Activated CD8-positive, alpha-beta T cell treated with anti-CD3 and anti-CD28 coated beads for 36 hours (primary cell): ENCODE measurements around the gene NIP7. TPM values are rescaled to one million over a fixed set of nuclear protein-coding genes. Genes with fewer than 3 reads are reported as not detected.

Experiments used
- ATAC-seq: fragments of 200-7000 bp; cut with Tn5 transposase; one replicate; pipeline ENCODE4 v1.10.0; 2021; ENCODE audit warnings: mild to moderate bottlenecking, moderate library complexity
- CTCF ChIA-PET: fragments of 350-600 bp; sonication (Branson Sonifier 250); formaldehyde crosslinking; loops from one replicate; lab custom pipeline; 2021; ENCODE audit warnings: antibody characterized with exemption; lab: Charles Lee
- POLR2A ChIA-PET: fragments of 350-600 bp; sonication (Branson Sonifier 250); formaldehyde crosslinking; loops from one replicate; lab custom pipeline; 2021; ENCODE audit warnings: antibody characterized with exemption; lab: Charles Lee
- DNase-seq: peaks from one replicate; pipeline ENCODE4 v3.0.0-alpha.2; 2020
- H3K27ac Mint-ChIP-seq: one replicate; pipeline ENCODE4 v1.8.0; 2021; ENCODE audit warnings: mild to moderate bottlenecking, mixed read lengths
- H3K27me3 Mint-ChIP-seq: one replicate; pipeline ENCODE4 v1.8.0; 2021; ENCODE audit warnings: mixed read lengths
- H3K36me3 Mint-ChIP-seq: one replicate; pipeline ENCODE4 v1.8.0; 2021; ENCODE audit warnings: low read depth, mixed read lengths
- H3K4me1 Mint-ChIP-seq: one replicate; pipeline ENCODE4 v1.8.0; 2021; ENCODE audit warnings: low read depth, mixed read lengths
- H3K4me3 Mint-ChIP-seq: one replicate; pipeline ENCODE4 v1.8.0; 2021; ENCODE audit warnings: mild to moderate bottlenecking, moderate library complexity, mixed read lengths
- H3K9me3 Mint-ChIP-seq: one replicate; pipeline ENCODE4 v1.8.0; 2021; ENCODE audit warnings: mixed read lengths
- intact Hi-C: fragments of 100-400 bp; cut with micrococcal nuclease; formaldehyde crosslinking; loops from one replicate; pipeline ENCODE4 v1.10.0; 2022
- total RNA-seq, 2 experiments: library from RNA; stranded (reverse); gene quantifications; one replicate each; pipeline ENCODE4 v1.2.3, GENCODE V29; 2021
- TF ChIP-seq, protein P1 (sequence below): fragments of 200-600 bp; IDR thresholded peaks from one replicate; pipeline ENCODE4 v1.8.0; 2022; ENCODE audit warnings: antibody characterized with exemption, mild to moderate bottlenecking

Gene NIP7
- total RNA-seq, 2 experiments from 2014 or later = 37.7 to 41.8 TPM

DNA sequence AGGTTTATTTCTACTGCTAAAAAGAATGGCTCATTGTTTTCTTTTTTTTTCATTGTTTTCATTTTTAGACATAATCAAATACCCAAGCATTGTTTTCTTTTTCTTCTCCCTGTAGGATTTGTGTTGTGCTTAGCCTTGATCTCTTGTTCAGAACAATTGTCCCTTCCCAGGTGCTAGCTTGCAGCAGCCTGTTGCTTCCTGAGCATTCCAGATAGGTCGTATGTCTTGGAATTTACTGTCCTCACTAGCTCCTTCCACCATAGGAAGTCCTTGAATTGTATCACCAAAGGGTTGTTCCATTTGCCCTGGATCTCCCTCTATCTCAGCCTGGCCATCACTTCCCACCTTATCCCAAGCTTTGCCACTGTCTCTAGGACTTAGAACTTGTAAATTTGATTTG, 38.4 kb upstream of the NIP7 start:
- Mint-ChIP-seq H3K9me3 (no peaks in the 10 kb centered on the region), H3K36me3 (peaks cover 2% of the 10 kb centered on the region), H3K4me3 (no peak overlapping the region), H3K27ac (no peak overlapping the region), H3K4me1 (no peaks in the 10 kb centered on the region), H3K27me3 (no peaks in the 10 kb centered on the region)
- ChIA-PET POLR2A (interaction anchor here (0.7 kb wide), 1 partner anchor 151 kb away, joined by 4 read pairs; no protein-coding TSS in a partner anchor), CTCF (interaction anchor here (0.9 to 1.2 kb wide), 3 partner anchors 10 to 152 kb away, joined by 3 to 5 read pairs (median 4); partner anchors contain the start of gene VPS4A)
- intact Hi-C loops = no loop called here
- TF ChIP-seq, protein P1, sequence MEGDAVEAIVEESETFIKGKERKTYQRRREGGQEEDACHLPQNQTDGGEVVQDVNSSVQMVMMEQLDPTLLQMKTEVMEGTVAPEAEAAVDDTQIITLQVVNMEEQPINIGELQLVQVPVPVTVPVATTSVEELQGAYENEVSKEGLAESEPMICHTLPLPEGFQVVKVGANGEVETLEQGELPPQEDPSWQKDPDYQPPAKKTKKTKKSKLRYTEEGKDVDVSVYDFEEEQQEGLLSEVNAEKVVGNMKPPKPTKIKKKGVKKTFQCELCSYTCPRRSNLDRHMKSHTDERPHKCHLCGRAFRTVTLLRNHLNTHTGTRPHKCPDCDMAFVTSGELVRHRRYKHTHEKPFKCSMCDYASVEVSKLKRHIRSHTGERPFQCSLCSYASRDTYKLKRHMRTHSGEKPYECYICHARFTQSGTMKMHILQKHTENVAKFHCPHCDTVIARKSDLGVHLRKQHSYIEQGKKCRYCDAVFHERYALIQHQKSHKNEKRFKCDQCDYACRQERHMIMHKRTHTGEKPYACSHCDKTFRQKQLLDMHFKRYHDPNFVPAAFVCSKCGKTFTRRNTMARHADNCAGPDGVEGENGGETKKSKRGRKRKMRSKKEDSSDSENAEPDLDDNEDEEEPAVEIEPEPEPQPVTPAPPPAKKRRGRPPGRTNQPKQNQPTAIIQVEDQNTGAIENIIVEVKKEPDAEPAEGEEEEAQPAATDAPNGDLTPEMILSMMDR = no peak
- no peak for DNase-seq
- ATAC-seq = no peak

DNA sequence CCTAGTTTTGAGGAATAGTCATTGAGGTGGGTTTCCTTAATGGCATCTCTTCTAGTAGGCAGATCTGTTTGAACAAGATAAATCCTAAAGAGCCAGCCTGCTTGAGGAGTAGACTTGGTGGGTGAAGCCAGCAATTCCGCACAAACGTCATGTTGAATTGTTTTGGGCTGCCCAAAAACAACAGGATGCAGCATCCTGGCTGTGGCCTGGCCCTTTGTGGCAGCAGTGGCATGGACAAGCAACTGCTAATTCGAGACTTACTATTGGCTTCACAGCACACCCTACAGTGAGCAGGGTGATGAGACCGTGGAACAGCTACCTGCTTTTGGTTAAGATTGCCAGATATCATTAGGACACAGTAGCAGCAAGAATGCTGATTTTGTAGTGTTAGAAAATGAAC, 37.7 kb upstream of the NIP7 start:
- H3K4me1 Mint-ChIP-seq = no peaks in the 10 kb centered on the region
- intact Hi-C loops = no loop called here
- no peaks in the 10 kb centered on the region for H3K9me3 Mint-ChIP-seq
- H3K27me3 Mint-ChIP-seq = no peaks in the 10 kb centered on the region
- H3K4me3 Mint-ChIP-seq = no peak overlapping the region
- TF ChIP-seq, protein P1 = no peak
- no peak for ATAC-seq
- DNase-seq = no peak
- ChIA-PET POLR2A (no interaction called here), CTCF (interaction anchor here (0.9 to 1.2 kb wide), 4 partner anchors 12 to 152 kb away, joined by 3 to 5 read pairs (median 3); no protein-coding TSS in a partner anchor)
- no peak overlapping the region for H3K27ac Mint-ChIP-seq
- peaks cover 2% of the 10 kb centered on the region for H3K36me3 Mint-ChIP-seq

DNA sequence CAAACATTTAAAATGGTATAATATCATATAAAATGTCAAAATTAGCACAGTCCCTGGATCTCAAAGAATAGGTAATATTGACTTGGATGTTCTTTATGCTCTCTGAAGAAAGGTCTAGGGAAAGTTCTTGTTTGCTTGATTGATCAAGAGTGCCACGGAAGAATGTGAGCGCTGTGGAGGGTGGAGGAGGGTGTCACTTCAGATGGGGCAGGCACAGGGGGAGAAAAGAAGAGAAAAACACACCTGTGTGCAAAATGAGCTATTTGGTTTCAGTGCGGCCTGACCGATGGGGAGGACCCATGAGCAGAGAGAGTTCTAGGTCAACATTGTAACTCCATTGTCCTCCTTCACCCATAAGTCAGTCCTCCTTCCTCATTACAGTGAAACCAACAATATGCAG, 37.3 kb upstream of the NIP7 start:
- H3K9me3 Mint-ChIP-seq = no peaks in the 10 kb centered on the region
- H3K4me1 Mint-ChIP-seq = no peaks in the 10 kb centered on the region
- ATAC-seq = no peak
- peaks cover 2% of the 10 kb centered on the region for H3K36me3 Mint-ChIP-seq
- TF ChIP-seq, protein P1 = no peak
- ChIA-PET CTCF (interaction anchor here (1.0 to 1.1 kb wide), 3 partner anchors 12 to 17 kb away, joined by 3 read pairs; no protein-coding TSS in a partner anchor), POLR2A (no interaction called here)
- H3K27me3 Mint-ChIP-seq = no peaks in the 10 kb centered on the region
- no peak for DNase-seq
- intact Hi-C loops = no loop called here
- H3K27ac Mint-ChIP-seq = no peak overlapping the region
- H3K4me3 Mint-ChIP-seq = no peak overlapping the region

DNA sequence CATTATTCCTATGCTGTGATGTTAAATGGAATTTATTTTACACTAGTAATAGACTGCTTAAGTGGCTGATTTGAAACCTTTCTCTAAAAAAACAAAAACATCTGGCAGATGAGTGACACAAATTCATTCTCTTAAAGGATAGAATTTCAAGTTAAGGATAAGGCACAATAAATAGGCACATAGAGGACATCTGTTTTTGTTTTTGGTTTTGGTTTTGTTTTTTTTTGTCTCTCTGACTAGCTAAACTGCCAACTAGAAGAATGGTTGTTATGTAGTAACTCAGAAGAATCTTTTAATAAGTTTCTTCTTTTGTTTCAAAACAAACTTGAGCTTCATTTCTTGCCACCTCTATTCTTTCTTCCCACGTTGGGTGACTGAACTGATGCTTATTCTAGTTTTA, 33.5 kb upstream of the NIP7 start:
- peaks cover 7% of the 10 kb centered on the region for H3K4me1 Mint-ChIP-seq
- DNase-seq (no peak), ATAC-seq (no peak)
- peaks cover 2% of the 10 kb centered on the region for H3K36me3 Mint-ChIP-seq
- intact Hi-C loops = no loop called here
- ChIA-PET CTCF (interaction anchor here (1.5 kb wide), 1 partner anchor 156 kb away, joined by 5 read pairs; no protein-coding TSS in a partner anchor), POLR2A (interaction anchor here (1.2 kb wide), 1 partner anchor 173 kb away, joined by 3 read pairs; no protein-coding TSS in a partner anchor)
- H3K27me3 Mint-ChIP-seq = no peaks in the 10 kb centered on the region
- H3K4me3 Mint-ChIP-seq = no peak overlapping the region
- H3K9me3 Mint-ChIP-seq = no peaks in the 10 kb centered on the region
- TF ChIP-seq, protein P1 = no peak
- H3K27ac Mint-ChIP-seq = no peak overlapping the region

DNA sequence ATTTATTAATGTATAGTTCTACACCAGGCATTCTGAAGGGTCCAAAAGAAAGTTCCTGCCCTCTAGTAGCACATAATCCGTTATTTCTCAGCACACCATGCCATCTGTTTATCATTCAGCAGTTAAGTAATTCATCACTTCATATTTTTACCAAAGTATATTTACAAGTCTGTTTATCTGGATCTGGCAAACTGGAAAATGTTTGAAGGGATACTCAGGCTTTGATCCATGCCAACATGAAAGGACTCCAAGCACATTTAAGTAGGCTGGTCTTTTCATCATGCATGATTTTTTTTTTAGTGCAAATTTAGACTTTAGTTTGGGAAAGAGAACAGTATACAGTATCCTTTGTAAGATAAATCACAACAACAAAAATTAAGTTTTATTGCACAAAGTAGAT, 32.5 kb upstream of the NIP7 start:
- CTCF ChIA-PET = no interaction called here
- DNase-seq (no peak), ATAC-seq (no peak)
- intact Hi-C loops = no loop called here
- no peak overlapping the region for H3K27ac Mint-ChIP-seq
- peaks cover 9% of the 10 kb centered on the region for H3K4me1 Mint-ChIP-seq
- TF ChIP-seq, protein P1 = no peak
- no peaks in the 10 kb centered on the region for H3K9me3 Mint-ChIP-seq
- no peak overlapping the region for H3K4me3 Mint-ChIP-seq
- H3K36me3 Mint-ChIP-seq = peaks cover 5% of the 10 kb centered on the region
- no peaks in the 10 kb centered on the region for H3K27me3 Mint-ChIP-seq
- POLR2A ChIA-PET = interaction anchor here (1.2 kb wide), 1 partner anchor 174 kb away, joined by 3 read pairs; no protein-coding TSS in a partner anchor
